Neural crest cell (in vitro differentiated cells): Measurements from ENCODE around the gene ARID3C. TPM values are rescaled to one million over a fixed set of nuclear protein-coding genes. Genes with fewer than 3 reads are reported as not detected.

Source experiments
- DNase-seq: peaks from one replicate; pipeline ENCODE4 v3.0.0; 2021; ENCODE audit warnings: low read depth, mixed read lengths, low spot score
- H3K27ac Mint-ChIP-seq: one replicate; pipeline ENCODE4 v1.8.0; 2021; ENCODE audit warnings: mild to moderate bottlenecking, mixed read lengths; ENCODE audit not compliant: unreplicated experiment
- H3K27me3 Mint-ChIP-seq: 2 replicates; pipeline ENCODE4 v1.8.0; 2021; ENCODE audit warnings: low read depth, mild to moderate bottlenecking, mixed read lengths
- H3K36me3 Mint-ChIP-seq: 2 replicates; pipeline ENCODE4 v1.8.0; 2021; ENCODE audit warnings: low read depth, mild to moderate bottlenecking, mixed read lengths
- H3K4me1 Mint-ChIP-seq: 2 replicates; pipeline ENCODE4 v1.8.0; 2021; ENCODE audit warnings: mixed read lengths
- H3K4me3 Mint-ChIP-seq: one replicate; pipeline ENCODE4 v1.8.0; 2021; ENCODE audit warnings: mild to moderate bottlenecking, mixed read lengths
- H3K9me3 Mint-ChIP-seq: 2 replicates; pipeline ENCODE4 v1.8.0; 2021; ENCODE audit warnings: mixed read lengths
- CTCF ChIP-seq: fragments of 200-600 bp; sonication (generic); conservative IDR thresholded peaks from 2 replicates; pipeline ENCODE4 v1.5.0; 2021; ENCODE audit warnings: antibody characterized with exemption, mild to moderate bottlenecking
- total RNA-seq: library from RNA; stranded (reverse); gene quantifications from 2 replicates; pipeline ENCODE4 v1.2.1, GENCODE V29; 2021

The ARID3C gene
- total RNA-seq, 1 donor from 2014 or later, result 0.68 TPM

GRCh38 chr9:34620061-34620994 is 8.5 kb downstream of the ARID3C start, which contains the start of gene DCTN3:
DCTN3 (minus strand) TSS chr9:34620495; CDS start chr9:34620464, 31 bp downstream.
- no peak for TF ChIP-seq CTCF
- H3K4me3 Mint-ChIP-seq, result peak within 1 kb of the TSS; percentile 96
- H3K9me3 Mint-ChIP-seq, result peaks cover 2% of the 10 kb centered on the region
- peaks cover 18% of the 10 kb centered on the region for H3K4me1 Mint-ChIP-seq
- H3K27ac Mint-ChIP-seq, result peak within 1 kb of the TSS; percentile 61
- H3K27me3 Mint-ChIP-seq, result peaks cover 18% of the 10 kb centered on the region
- DNase-seq, result peak; percentile 81
- no peaks in the 10 kb centered on the region for H3K36me3 Mint-ChIP-seq

GRCh38 chr9:34615132-34615531 is 13.7 kb downstream of the ARID3C start:
- H3K9me3 Mint-ChIP-seq, result no peaks in the 10 kb centered on the region

DNA sequence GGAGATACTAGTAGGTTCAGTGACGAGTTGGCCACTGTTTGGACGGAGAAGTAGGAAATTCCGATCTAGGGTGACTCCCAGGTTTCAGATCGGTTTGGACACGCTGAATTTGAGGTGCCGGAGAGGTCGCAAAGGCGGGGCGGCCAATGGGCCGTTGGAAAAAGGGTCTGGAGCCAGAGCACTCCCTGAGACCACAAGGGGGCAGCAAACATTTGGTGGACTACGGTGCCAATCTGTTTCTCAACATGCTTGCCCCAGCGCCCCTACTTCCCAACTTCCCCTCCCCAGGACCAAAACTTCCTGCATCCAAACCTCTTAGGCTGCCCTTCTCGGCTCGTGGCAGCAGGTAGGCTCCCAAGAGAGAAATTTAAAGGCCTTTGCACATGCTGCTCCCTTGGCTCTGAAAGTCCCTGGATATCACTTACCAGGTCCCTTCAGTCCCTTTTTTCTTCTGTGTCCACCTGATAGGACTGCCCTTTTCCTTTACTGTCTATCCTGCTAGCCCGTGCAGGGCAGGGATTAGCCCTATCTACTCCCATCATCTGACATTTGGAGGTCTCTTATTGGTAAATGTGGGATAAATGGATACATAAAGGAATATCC is 16.0 kb downstream of the ARID3C start:
- DNase-seq, result peak; percentile 81
- H3K4me3 Mint-ChIP-seq, result peak overlapping the region; percentile 94

More at GRCh38 chr9:34615132-34615531, 13.7 kb downstream of the ARID3C start:
- Mint-ChIP-seq H3K36me3 (no peaks in the 10 kb centered on the region), H3K27me3 (no peaks in the 10 kb centered on the region), H3K4me1 (peaks cover 36% of the 10 kb centered on the region), H3K4me3 (peak overlapping the region; percentile 56), H3K27ac (no peak overlapping the region)
- DNase-seq, result no peak
- TF ChIP-seq CTCF, result no peak

GRCh38 chr9:34611811-34612787 is 16.8 kb downstream of the ARID3C start, which contains the start of gene RPP25L:
RPP25L (minus strand) TSS chr9:34612097; CDS start chr9:34611296, 801 bp downstream.
- H3K4me1 Mint-ChIP-seq, result peaks cover 27% of the 10 kb centered on the region
- H3K36me3 Mint-ChIP-seq, result no peaks in the 10 kb centered on the region
- H3K9me3 Mint-ChIP-seq, result no peaks in the 10 kb centered on the region
- peak; percentile 75 for DNase-seq
- H3K4me3 Mint-ChIP-seq, result peak within 1 kb of the TSS; percentile 94
- H3K27ac Mint-ChIP-seq, result peak within 1 kb of the TSS; percentile 96
- TF ChIP-seq CTCF, result no peak
- H3K27me3 Mint-ChIP-seq, result no peaks in the 10 kb centered on the region

More for the DNA sequence above, 16.0 kb downstream of the ARID3C start:
- peak overlapping the region; percentile 78 for H3K27ac Mint-ChIP-seq
- peaks cover 27% of the 10 kb centered on the region for H3K4me1 Mint-ChIP-seq
- H3K9me3 Mint-ChIP-seq, result no peaks in the 10 kb centered on the region
- no peaks in the 10 kb centered on the region for H3K36me3 Mint-ChIP-seq
- H3K27me3 Mint-ChIP-seq, result no peaks in the 10 kb centered on the region
- TF ChIP-seq CTCF, result peak; percentile 90
